GM23338 (cell line): ENCODE measurements around the gene CCNY. TPM values are rescaled to one million over a fixed set of nuclear protein-coding genes. Genes with fewer than 3 reads are reported as not detected.

Experiments used
- ATAC-seq: fragments of 200-7000 bp; cut with Tn5 transposase; 3 replicates; pipeline ENCODE4 v1.9.1; 2020
- DNase-seq: peaks from one replicate; pipeline ENCODE4 v3.0.0-alpha.2; 2015; ENCODE audit warnings: low spot score
- H2AFZ ChIP-seq: fragments of 200-600 bp; sonication (generic); 2 replicates; pipeline ENCODE4 v1.8.0; 2016; ENCODE audit warnings: antibody characterized with exemption, mild to moderate bottlenecking, moderate library complexity
- H3F3A ChIP-seq: fragments of 200-600 bp; sonication (generic); replicated peaks from 2 replicates; pipeline ENCODE4 v1.8.0; 2017; ENCODE audit warnings: antibody characterized with exemption, mixed run types, low read depth
- H3K27ac ChIP-seq: fragments of 200-600 bp; sonication (generic); 2 replicates; pipeline ENCODE4 v1.6.1; 2016; ENCODE audit warnings: low read depth
- H3K27me3 ChIP-seq: fragments of 200-600 bp; sonication (generic); 2 replicates; pipeline ENCODE4 v1.8.0; 2016; ENCODE audit warnings: mild to moderate bottlenecking, mixed run types, moderate library complexity; ENCODE audit not compliant: insufficient read depth
- H3K36me3 ChIP-seq: fragments of 200-600 bp; sonication (generic); 2 replicates; pipeline ENCODE4 v1.8.0; 2016; ENCODE audit warnings: mild to moderate bottlenecking; ENCODE audit not compliant: insufficient read depth
- H3K4me1 ChIP-seq: fragments of 200-600 bp; sonication (generic); 2 replicates; pipeline ENCODE4 v1.8.0; 2016; ENCODE audit warnings: mild to moderate bottlenecking, moderate library complexity; ENCODE audit not compliant: insufficient read depth
- H3K4me2 ChIP-seq: fragments of 200-600 bp; sonication (generic); 2 replicates; pipeline ENCODE4 v1.7.1; 2017; ENCODE audit warnings: mixed run types
- H3K4me3 ChIP-seq: fragments of 200-600 bp; sonication (generic); 2 replicates; pipeline ENCODE4 v1.6.1; 2016; ENCODE audit warnings: mixed run types
- H3K79me2 ChIP-seq: fragments of 200-600 bp; sonication (generic); replicated peaks from 2 replicates; pipeline ENCODE4 v1.8.0; 2017; ENCODE audit warnings: mild to moderate bottlenecking; ENCODE audit not compliant: insufficient read depth
- H3K9me2 ChIP-seq: fragments of 200-600 bp; sonication (generic); 2 replicates; pipeline ENCODE4 v1.8.0; 2017; ENCODE audit not compliant: insufficient read depth
- H4K20me1 ChIP-seq: fragments of 200-600 bp; sonication (generic); replicated peaks from 2 replicates; pipeline ENCODE4 v1.8.0; 2017; ENCODE audit warnings: mild to moderate bottlenecking; ENCODE audit not compliant: insufficient read depth
- H3K27ac Mint-ChIP-seq: 2 replicates; pipeline ENCODE4 v1.8.0; 2020; ENCODE audit warnings: inconsistent platforms, mild to moderate bottlenecking, moderate library complexity, mixed read lengths
- H3K27me3 Mint-ChIP-seq: 3 replicates; pipeline ENCODE4 v1.8.0; 2022; ENCODE audit warnings: low read depth, mild to moderate bottlenecking, moderate library complexity, mixed read lengths, inconsistent platforms; ENCODE audit not compliant: insufficient read depth, poor library complexity
- H3K36me3 Mint-ChIP-seq: 3 replicates; pipeline ENCODE4 v1.8.0; 2021; ENCODE audit warnings: low read depth, mild to moderate bottlenecking, inconsistent platforms, moderate library complexity, mixed read lengths
- H3K4me1 Mint-ChIP-seq: 3 replicates; pipeline ENCODE4 v1.8.0; 2020; ENCODE audit warnings: mild to moderate bottlenecking, inconsistent platforms, mixed read lengths
- H3K4me3 Mint-ChIP-seq: 3 replicates; pipeline ENCODE4 v1.8.0; 2021; ENCODE audit warnings: moderate library complexity, mild to moderate bottlenecking, inconsistent platforms, mixed read lengths
- H3K9me3 Mint-ChIP-seq: 3 replicates; pipeline ENCODE4 v1.8.0; 2020; ENCODE audit warnings: moderate library complexity, mild to moderate bottlenecking, inconsistent platforms, mixed read lengths
- CREB1 ChIP-seq: fragments of 250-450 bp; sonication (Bioruptor Pico); IDR thresholded peaks from 2 replicates; pipeline ENCODE4 v1.5.0; 2020; ENCODE audit warnings: low read depth, mild to moderate bottlenecking, moderate library complexity
- CTCF ChIP-seq, 2 experiments: fragments of 200-600 bp in 1 of 2; sonication (generic) in 1 of 2; conservative IDR thresholded peaks; 2 replicates each; pipeline versions ENCODE4 v1.5.1 to v1.6.1; 2016 to 2017; ENCODE audit warnings: antibody characterized with exemption in 2 of 2, low read depth in 2 of 2, mild to moderate bottlenecking in 2 of 2, moderate library complexity in 1 of 2
- EZH2 ChIP-seq: fragments of 200-600 bp; sonication (generic); IDR thresholded peaks from one replicate; pipeline ENCODE4 v1.8.0; 2017; ENCODE audit warnings: antibody characterized with exemption, mild to moderate bottlenecking, low read depth; ENCODE audit not compliant: unreplicated experiment
- EZH2phosphoT487 ChIP-seq: fragments of 200-600 bp; sonication (generic); IDR thresholded peaks from one replicate; pipeline ENCODE4 v1.8.1; 2018; ENCODE audit warnings: antibody characterized with exemption; ENCODE audit not compliant: unreplicated experiment
- JUNB ChIP-seq: IDR thresholded peaks from one replicate; pipeline ENCODE4 v1.6.1; 2016; ENCODE audit warnings: antibody characterized with exemption; ENCODE audit not compliant: unreplicated experiment
- NANOG ChIP-seq: IDR thresholded peaks from 2 replicates; pipeline ENCODE4 v1.6.1; 2016; ENCODE audit warnings: antibody characterized with exemption, borderline replicate concordance
- POLR2AphosphoS5 ChIP-seq: IDR thresholded peaks from 2 replicates; pipeline ENCODE4 v1.6.1; 2016; ENCODE audit warnings: antibody characterized with exemption, low read depth
- REST ChIP-seq: IDR thresholded peaks from one replicate; pipeline ENCODE4 v1.6.1; 2018; ENCODE audit warnings: antibody characterized with exemption; ENCODE audit not compliant: unreplicated experiment
- STAT1 ChIP-seq: IDR thresholded peaks from one replicate; pipeline ENCODE4 v1.6.1; 2016; ENCODE audit warnings: antibody characterized with exemption; ENCODE audit not compliant: unreplicated experiment
- ZNF114 ChIP-seq: fragments of 250-450 bp; sonication (Bioruptor Pico); IDR thresholded peaks from 2 replicates; pipeline ENCODE4 v1.5.0; 2020; ENCODE audit warnings: mild to moderate bottlenecking, moderate library complexity
- ZNF331 ChIP-seq: fragments of 250-450 bp; sonication (Bioruptor Pico); IDR thresholded peaks from 2 replicates; pipeline ENCODE4 v1.5.0; 2020; ENCODE audit warnings: low read depth, mild to moderate bottlenecking, moderate library complexity
- polyA plus RNA-seq: library from polyadenylated mRNA; unstranded; fragments of >200 nt; fragmentation: Nextera tagmentation; extraction: Ambion mirVana; gene quantifications from 2 replicates; pipeline ENCODE4 v1.2.1, GENCODE V29; 2016
- total RNA-seq: library from RNA; depleted of rRNA; stranded (reverse); fragments of >200 nt; shearing (Covaris generic); gene quantifications from 2 replicates; pipeline ENCODE4 v1.2.3, GENCODE V29; 2014
- TF ChIP-seq, protein P1 (sequence below): fragments of 250-450 bp; sonication (Bioruptor Pico); IDR thresholded peaks from 2 replicates; pipeline ENCODE4 v1.5.0; 2020; ENCODE audit warnings: mild to moderate bottlenecking, moderate library complexity
- TF ChIP-seq, protein P2 (sequence below): IDR thresholded peaks from 2 replicates; pipeline ENCODE4 v1.6.1; 2016; ENCODE audit warnings: antibody characterized with exemption

CCNY gene
- total and polyA plus RNA-seq, 2 experiments from 2014 or later, result 14.2 to 29.0 TPM

DNA sequence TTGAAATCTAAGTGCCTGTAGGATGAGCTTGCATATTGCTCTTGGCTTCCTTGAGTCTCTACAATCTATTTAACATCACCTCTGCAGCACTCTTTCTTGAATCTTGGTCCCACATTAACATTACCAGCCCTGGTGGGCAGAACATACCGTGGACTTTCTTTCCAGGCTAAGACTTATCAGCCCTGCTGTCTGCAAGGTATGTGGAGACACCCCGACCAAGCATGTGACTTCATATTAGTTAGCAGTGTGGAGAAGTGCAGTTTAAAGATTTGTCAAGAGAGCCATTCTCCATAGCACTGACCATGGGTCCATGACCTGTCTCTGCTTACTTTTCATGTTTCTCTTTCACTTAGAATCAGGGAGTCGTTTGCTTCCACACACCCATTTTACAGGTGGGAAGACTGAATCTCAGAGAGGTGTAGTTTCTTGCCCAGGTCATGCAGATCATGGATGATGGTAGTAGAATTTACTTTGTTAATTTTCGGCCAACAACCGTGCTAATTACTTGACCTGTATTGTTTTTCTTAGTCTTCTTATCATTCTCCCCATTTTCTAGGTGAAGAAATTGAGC is 6.0 kb downstream of the CCNY start:
- Mint-ChIP-seq H3K4me3 (no peak overlapping the region), H3K27ac (no peak overlapping the region), H3K9me3 (no peaks in the 10 kb centered on the region), H3K36me3 (no peaks in the 10 kb centered on the region; the same call in 2 of the 3 replicates), H3K4me1 (peaks cover 25% of the 10 kb centered on the region), H3K27me3 (peaks cover 3% of the 10 kb centered on the region)
- TF ChIP-seq ZNF114 (CRISPR knock-in tag) (no peak), CREB1 (CRISPR knock-in tag) (no peak), ZNF331 (no peak), NANOG (no peak), REST (no peak), JUNB (no peak), POLR2AphosphoS5 (no peak), EZH2 (no peak), STAT1 (no peak), CTCF (conservative IDR thresholded peaks at IDR 0.05; ENCODE audit: low read depth in 2 of 2) (no peak), EZH2phosphoT487 (no peak)
- TF ChIP-seq, protein P1, sequence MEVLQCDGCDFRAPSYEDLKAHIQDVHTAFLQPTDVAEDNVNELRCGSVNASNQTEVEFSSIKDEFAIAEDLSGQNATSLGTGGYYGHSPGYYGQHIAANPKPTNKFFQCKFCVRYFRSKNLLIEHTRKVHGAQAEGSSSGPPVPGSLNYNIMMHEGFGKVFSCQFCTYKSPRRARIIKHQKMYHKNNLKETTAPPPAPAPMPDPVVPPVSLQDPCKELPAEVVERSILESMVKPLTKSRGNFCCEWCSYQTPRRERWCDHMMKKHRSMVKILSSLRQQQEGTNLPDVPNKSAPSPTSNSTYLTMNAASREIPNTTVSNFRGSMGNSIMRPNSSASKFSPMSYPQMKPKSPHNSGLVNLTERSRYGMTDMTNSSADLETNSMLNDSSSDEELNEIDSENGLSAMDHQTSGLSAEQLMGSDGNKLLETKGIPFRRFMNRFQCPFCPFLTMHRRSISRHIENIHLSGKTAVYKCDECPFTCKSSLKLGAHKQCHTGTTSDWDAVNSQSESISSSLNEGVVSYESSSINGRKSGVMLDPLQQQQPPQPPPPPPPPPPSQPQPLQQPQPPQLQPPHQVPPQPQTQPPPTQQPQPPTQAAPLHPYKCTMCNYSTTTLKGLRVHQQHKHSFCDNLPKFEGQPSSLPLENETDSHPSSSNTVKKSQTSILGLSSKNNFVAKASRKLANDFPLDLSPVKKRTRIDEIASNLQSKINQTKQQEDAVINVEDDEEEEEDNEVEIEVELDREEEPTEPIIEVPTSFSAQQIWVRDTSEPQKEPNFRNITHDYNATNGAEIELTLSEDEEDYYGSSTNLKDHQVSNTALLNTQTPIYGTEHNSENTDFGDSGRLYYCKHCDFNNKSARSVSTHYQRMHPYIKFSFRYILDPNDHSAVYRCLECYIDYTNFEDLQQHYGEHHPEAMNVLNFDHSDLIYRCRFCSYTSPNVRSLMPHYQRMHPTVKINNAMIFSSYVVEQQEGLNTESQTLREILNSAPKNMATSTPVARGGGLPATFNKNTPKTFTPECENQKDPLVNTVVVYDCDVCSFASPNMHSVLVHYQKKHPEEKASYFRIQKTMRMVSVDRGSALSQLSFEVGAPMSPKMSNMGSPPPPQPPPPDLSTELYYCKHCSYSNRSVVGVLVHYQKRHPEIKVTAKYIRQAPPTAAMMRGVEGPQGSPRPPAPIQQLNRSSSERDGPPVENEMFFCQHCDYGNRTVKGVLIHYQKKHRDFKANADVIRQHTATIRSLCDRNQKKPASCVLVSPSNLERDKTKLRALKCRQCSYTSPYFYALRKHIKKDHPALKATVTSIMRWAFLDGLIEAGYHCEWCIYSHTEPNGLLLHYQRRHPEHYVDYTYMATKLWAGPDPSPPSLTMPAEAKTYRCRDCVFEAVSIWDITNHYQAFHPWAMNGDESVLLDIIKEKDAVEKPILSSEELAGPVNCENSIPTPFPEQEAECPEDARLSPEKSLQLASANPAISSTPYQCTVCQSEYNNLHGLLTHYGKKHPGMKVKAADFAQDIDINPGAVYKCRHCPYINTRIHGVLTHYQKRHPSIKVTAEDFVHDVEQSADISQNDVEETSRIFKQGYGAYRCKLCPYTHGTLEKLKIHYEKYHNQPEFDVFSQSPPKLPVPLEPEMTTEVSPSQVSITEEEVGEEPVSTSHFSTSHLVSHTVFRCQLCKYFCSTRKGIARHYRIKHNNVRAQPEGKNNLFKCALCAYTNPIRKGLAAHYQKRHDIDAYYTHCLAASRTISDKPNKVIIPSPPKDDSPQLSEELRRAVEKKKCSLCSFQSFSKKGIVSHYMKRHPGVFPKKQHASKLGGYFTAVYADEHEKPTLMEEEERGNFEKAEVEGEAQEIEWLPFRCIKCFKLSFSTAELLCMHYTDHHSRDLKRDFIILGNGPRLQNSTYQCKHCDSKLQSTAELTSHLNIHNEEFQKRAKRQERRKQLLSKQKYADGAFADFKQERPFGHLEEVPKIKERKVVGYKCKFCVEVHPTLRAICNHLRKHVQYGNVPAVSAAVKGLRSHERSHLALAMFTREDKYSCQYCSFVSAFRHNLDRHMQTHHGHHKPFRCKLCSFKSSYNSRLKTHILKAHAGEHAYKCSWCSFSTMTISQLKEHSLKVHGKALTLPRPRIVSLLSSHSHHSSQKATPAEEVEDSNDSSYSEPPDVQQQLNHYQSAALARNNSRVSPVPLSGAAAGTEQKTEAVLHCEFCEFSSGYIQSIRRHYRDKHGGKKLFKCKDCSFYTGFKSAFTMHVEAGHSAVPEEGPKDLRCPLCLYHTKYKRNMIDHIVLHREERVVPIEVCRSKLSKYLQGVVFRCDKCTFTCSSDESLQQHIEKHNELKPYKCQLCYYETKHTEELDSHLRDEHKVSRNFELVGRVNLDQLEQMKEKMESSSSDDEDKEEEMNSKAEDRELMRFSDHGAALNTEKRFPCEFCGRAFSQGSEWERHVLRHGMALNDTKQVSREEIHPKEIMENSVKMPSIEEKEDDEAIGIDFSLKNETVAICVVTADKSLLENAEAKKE (CRISPR knock-in tag), result no peak
- TF ChIP-seq, protein P2, sequence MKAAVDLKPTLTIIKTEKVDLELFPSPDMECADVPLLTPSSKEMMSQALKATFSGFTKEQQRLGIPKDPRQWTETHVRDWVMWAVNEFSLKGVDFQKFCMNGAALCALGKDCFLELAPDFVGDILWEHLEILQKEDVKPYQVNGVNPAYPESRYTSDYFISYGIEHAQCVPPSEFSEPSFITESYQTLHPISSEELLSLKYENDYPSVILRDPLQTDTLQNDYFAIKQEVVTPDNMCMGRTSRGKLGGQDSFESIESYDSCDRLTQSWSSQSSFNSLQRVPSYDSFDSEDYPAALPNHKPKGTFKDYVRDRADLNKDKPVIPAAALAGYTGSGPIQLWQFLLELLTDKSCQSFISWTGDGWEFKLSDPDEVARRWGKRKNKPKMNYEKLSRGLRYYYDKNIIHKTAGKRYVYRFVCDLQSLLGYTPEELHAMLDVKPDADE, result no peak
- H3F3A ChIP-seq, result no peaks in the 10 kb centered on the region
- peaks cover 100% of the 10 kb centered on the region for H3K79me2 ChIP-seq
- ATAC-seq (no peak), DNase-seq (no peak)
- H3K27ac ChIP-seq, result no peak overlapping the region
- H4K20me1 ChIP-seq, result peaks cover 60% of the 10 kb centered on the region
- no peaks in the 10 kb centered on the region for H3K36me3 ChIP-seq
- no peaks in the 10 kb centered on the region for H3K9me2 ChIP-seq
- peaks cover 8% of the 10 kb centered on the region for H3K27me3 ChIP-seq
- no peak overlapping the region for H2AFZ ChIP-seq
- H3K4me1 ChIP-seq, result peaks cover 11% of the 10 kb centered on the region; the same call in 1 of the 2 replicates
- no peak overlapping the region for H3K4me2 ChIP-seq
- H3K4me3 ChIP-seq, result no peak overlapping the region
